Measurements from ENCODE around the gene MAP4K3.

Gene MAP4K3

GRCh38 chr2:39281391-39281790 is 155.7 kb downstream of the MAP4K3 start:
- H3K4me3 ChIP-seq (ENCODE audit: low read depth, low read length), result no peak overlapping the region
- TF ChIP-seq CTCF (IDR thresholded peaks at IDR 0.05; ENCODE audit: low read depth, low read length), result no peak

DNA sequence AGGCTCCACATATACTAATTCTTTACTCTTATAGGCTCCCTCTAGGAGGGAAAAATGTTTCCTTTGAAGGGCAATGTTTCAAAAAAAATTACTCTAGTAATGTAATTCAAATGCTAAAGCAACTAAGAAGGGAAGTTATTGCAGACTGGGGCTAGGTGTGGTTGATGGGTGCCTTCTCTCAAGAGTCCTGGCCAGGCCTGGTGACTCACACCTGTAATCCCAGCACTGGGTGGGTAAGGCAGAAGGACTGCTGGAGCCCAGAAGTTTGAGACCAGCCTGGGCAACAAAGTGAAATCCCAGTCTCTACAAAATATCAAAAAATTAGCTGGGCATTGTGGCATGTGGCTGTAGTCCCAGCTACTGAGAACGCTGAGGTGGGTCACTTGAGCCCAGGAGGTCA is 162.1 kb downstream of the MAP4K3 start:
- no peak overlapping the region for H3K4me3 ChIP-seq (ENCODE audit: low read depth, low read length)
- TF ChIP-seq CTCF (IDR thresholded peaks at IDR 0.05; ENCODE audit: low read depth, low read length), result no peak

- H3K4me3 ChIP-seq (ENCODE audit: low read depth, low read length), result no peak overlapping the region
These were observed 167.1 kb downstream of the MAP4K3 start for GRCh38 chr2:39269941-39270340.

GRCh38 chr2:39266916-39267434 is 170.1 kb downstream of the MAP4K3 start:
- no peak for TF ChIP-seq CTCF (IDR thresholded peaks at IDR 0.05; ENCODE audit: low read depth, low read length)
- no peak overlapping the region for H3K4me3 ChIP-seq (ENCODE audit: low read depth, low read length)

More at GRCh38 chr2:39269941-39270340, 167.1 kb downstream of the MAP4K3 start:
- TF ChIP-seq CTCF (IDR thresholded peaks at IDR 0.05; ENCODE audit: low read depth, low read length), result no peak

DNA sequence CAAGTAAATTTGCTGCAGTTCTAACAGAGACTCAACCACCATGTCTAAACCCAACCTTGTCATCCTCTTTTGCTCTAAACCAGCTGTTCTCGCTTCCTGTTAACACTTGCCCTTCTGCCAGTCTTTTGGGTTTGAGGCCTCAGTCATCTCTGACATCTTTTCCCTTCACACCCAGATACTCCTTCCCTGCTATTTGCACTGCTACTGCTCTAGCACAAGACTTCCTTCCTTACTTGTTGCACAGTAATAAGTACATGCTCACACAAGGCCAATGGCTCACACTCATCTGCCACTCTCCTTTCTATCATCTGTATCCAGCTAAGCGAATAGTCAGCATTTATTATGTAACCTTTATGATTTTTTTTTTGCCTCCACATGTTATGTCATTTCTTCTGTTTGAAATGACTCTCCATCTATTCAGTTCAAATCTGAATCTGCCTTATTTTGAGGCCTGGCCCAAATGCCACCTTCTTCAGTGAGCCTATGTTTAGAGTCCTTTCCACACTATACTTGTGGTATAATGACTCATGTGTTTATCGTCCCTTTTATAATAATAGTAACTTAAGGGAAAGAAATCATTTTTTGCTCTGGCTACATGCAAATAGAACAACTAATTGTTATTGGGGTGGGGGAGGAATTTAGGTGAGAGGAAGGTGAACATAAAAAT is 170.8 kb downstream of the MAP4K3 start:
- no peak for TF ChIP-seq CTCF (IDR thresholded peaks at IDR 0.05; ENCODE audit: low read depth, low read length)

DNA sequence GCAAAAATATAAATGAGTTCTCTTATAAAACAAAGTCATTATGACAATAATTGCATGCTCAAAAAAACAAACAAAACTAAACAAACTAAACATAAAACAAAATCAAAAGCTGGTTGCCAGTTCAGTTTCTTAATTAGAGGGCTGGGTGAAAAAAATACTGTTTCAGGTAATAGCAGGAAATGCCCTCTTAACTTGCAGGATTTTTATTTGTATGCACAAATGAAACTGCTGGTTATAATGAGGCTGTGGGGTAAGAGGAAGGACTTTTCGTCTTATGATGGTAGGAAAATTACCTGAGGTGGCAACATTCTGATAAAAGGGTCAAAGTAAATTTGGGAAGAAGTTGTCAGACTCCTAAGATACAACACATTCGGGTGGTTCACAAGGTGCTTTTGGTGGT is 171.8 kb downstream of the MAP4K3 start:
- TF ChIP-seq CTCF (IDR thresholded peaks at IDR 0.05; ENCODE audit: low read depth, low read length), result no peak
- H3K4me3 ChIP-seq (ENCODE audit: low read depth, low read length), result no peak overlapping the region

More for the DNA sequence above, 170.8 kb downstream of the MAP4K3 start:
- no peak overlapping the region for H3K4me3 ChIP-seq (ENCODE audit: low read depth, low read length)

DNA sequence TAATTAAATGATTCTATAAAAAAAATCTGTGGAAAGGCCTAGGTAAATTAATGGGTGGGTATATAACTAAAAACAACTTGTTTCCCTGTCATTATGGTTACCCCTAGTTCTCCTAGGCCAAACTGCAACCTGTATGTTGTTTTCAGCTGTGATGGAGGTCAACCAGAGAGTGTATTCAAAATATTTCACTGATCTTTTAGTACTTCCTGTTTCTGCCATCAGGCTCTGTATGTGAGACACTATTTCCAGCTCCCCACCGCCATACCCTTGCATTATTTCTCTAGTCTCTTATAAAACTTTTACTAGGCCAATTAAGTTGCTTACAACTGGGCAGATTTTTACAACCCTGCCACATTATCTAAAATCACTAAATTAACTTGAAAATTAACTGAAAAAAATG is 172.4 kb downstream of the MAP4K3 start:
- TF ChIP-seq CTCF (IDR thresholded peaks at IDR 0.05; ENCODE audit: low read depth, low read length), result no peak
- H3K4me3 ChIP-seq (ENCODE audit: low read depth, low read length), result no peak overlapping the region
